ENCODE measurements around the gene DGCR2. TPM values are rescaled to one million over a fixed set of nuclear protein-coding genes. Genes with fewer than 3 reads are reported as not detected.

Gene DGCR2
- total and polyA plus RNA-seq, 2 donors (not counting 1 experiment from before 2014, with no cell fraction given), result 34.3 to 39.5 TPM

- no peak overlapping the region for H3K4me3 ChIP-seq (replicated peaks in 1 of 4; ENCODE audit: control extremely low read depth in 1 of 4, insufficient read depth in 1 of 4, low read depth in 3 of 4, low read length in 4 of 4)
- H3K4me1 ChIP-seq (ENCODE audit: control insufficient read depth, extremely low read depth, insufficient read depth, low read length), result no peaks in the 10 kb centered on the region
- no peaks in the 10 kb centered on the region for H3K36me3 ChIP-seq (ENCODE audit: control insufficient read depth, insufficient read depth, low read length)
- H3K27me3 ChIP-seq (ENCODE audit: control insufficient read depth, insufficient read depth, low read length), result no peaks in the 10 kb centered on the region
- DNase-seq (ENCODE audit: low read depth in 2 of 2), result no peak
- no peak overlapping the region for H3K27ac ChIP-seq (ENCODE audit: insufficient read depth, low read length)
- no peak for TF ChIP-seq CTCF (conservative IDR thresholded peaks at IDR 0.05 in 1 of 2, IDR thresholded peaks at IDR 0.05 in 1 of 2; ENCODE audit: low read depth in 1 of 2, low read length in 2 of 2)
- TF ChIP-seq EZH2 (IDR thresholded peaks at IDR 0.05; ENCODE audit: low read length, missing control alignments), result no peak
- no peak overlapping the region for H2AFZ ChIP-seq (ENCODE audit: low read length)
- H4K20me1 ChIP-seq (ENCODE audit: control insufficient read depth, extremely low read depth, insufficient read depth, low read length), result no peaks in the 10 kb centered on the region
- H3K9me3 ChIP-seq (ENCODE audit: control insufficient read depth, insufficient read depth, low read depth, low read length), result no peaks in the 10 kb centered on the region
- H3K4me2 ChIP-seq (ENCODE audit: extremely low read depth, insufficient read depth, low read length), result no peak overlapping the region
- H3K9ac ChIP-seq (ENCODE audit: insufficient read depth, low read length), result no peak overlapping the region
- H3K79me2 ChIP-seq (ENCODE audit: control insufficient read depth, insufficient read depth, low read length), result peaks cover 9% of the 10 kb centered on the region
Measured at GRCh38 chr22:19094393-19094997, 27.7 kb downstream of the DGCR2 start.

- Histone ChIP-seq H3K4me1 (ENCODE audit: control insufficient read depth, extremely low read depth, insufficient read depth, low read length) (no peaks in the 10 kb centered on the region), H3K4me3 (replicated peaks in 1 of 4; ENCODE audit: control extremely low read depth in 1 of 4, insufficient read depth in 1 of 4, low read depth in 3 of 4, low read length in 4 of 4) (no peak overlapping the region), H4K20me1 (ENCODE audit: control insufficient read depth, extremely low read depth, insufficient read depth, low read length) (no peaks in the 10 kb centered on the region), H2AFZ (ENCODE audit: low read length) (no peak overlapping the region), H3K27ac (ENCODE audit: insufficient read depth, low read length) (no peak overlapping the region), H3K9me3 (ENCODE audit: control insufficient read depth, insufficient read depth, low read depth, low read length) (no peaks in the 10 kb centered on the region), H3K27me3 (ENCODE audit: control insufficient read depth, insufficient read depth, low read length) (no peaks in the 10 kb centered on the region), H3K79me2 (ENCODE audit: control insufficient read depth, insufficient read depth, low read length) (peaks cover 4% of the 10 kb centered on the region), H3K4me2 (ENCODE audit: extremely low read depth, insufficient read depth, low read length) (no peak overlapping the region), H3K36me3 (ENCODE audit: control insufficient read depth, insufficient read depth, low read length) (no peaks in the 10 kb centered on the region), H3K9ac (ENCODE audit: insufficient read depth, low read length) (no peak overlapping the region)
- TF ChIP-seq CTCF (conservative IDR thresholded peaks at IDR 0.05 in 1 of 2, IDR thresholded peaks at IDR 0.05 in 1 of 2; ENCODE audit: low read depth in 1 of 2, low read length in 2 of 2) (no peak), EZH2 (IDR thresholded peaks at IDR 0.05; ENCODE audit: low read length, missing control alignments) (no peak)
- no peak for DNase-seq (ENCODE audit: low read depth in 2 of 2)
Measured at GRCh38 chr22:19092725-19093124, 29.5 kb downstream of the DGCR2 start.

GRCh38 chr22:19090586-19091127 is 31.6 kb downstream of the DGCR2 start:
- DNase-seq (ENCODE audit: low read depth in 2 of 2), result no peak
- Histone ChIP-seq H3K79me2 (ENCODE audit: control insufficient read depth, insufficient read depth, low read length) (peaks cover 1% of the 10 kb centered on the region), H3K9me3 (ENCODE audit: control insufficient read depth, insufficient read depth, low read depth, low read length) (no peaks in the 10 kb centered on the region), H3K27ac (ENCODE audit: insufficient read depth, low read length) (no peak overlapping the region), H4K20me1 (ENCODE audit: control insufficient read depth, extremely low read depth, insufficient read depth, low read length) (peaks cover 3% of the 10 kb centered on the region), H3K4me2 (ENCODE audit: extremely low read depth, insufficient read depth, low read length) (no peak overlapping the region), H3K27me3 (ENCODE audit: control insufficient read depth, insufficient read depth, low read length) (no peaks in the 10 kb centered on the region), H3K4me3 (replicated peaks in 1 of 4; ENCODE audit: control extremely low read depth in 1 of 4, insufficient read depth in 1 of 4, low read depth in 3 of 4, low read length in 4 of 4) (no peak overlapping the region), H3K36me3 (ENCODE audit: control insufficient read depth, insufficient read depth, low read length) (peaks cover 2% of the 10 kb centered on the region), H2AFZ (ENCODE audit: low read length) (no peak overlapping the region), H3K4me1 (ENCODE audit: control insufficient read depth, extremely low read depth, insufficient read depth, low read length) (peaks cover 7% of the 10 kb centered on the region), H3K9ac (ENCODE audit: insufficient read depth, low read length) (no peak overlapping the region)
- no peak for TF ChIP-seq CTCF (conservative IDR thresholded peaks at IDR 0.05 in 1 of 2, IDR thresholded peaks at IDR 0.05 in 1 of 2; ENCODE audit: low read depth in 1 of 2, low read length in 2 of 2)
